Stimulated activated CD4-positive, alpha-beta T cell treated with anti-CD3 and anti-CD28 coated beads, Interleukin-12 subunit alpha, Interleukin-12 subunit beta, amount 100 ng/mL, for 48 hours (primary cell): ENCODE results near the gene FBXO36.

ENCODE experiments used
- DNase-seq, 3 donors: peaks; one replicate each; pipeline ENCODE4 v3.0.0-alpha.2; 2020; ENCODE audit warnings: low read depth in 2 of 3, low spot score in 1 of 3

Gene FBXO36

DNA sequence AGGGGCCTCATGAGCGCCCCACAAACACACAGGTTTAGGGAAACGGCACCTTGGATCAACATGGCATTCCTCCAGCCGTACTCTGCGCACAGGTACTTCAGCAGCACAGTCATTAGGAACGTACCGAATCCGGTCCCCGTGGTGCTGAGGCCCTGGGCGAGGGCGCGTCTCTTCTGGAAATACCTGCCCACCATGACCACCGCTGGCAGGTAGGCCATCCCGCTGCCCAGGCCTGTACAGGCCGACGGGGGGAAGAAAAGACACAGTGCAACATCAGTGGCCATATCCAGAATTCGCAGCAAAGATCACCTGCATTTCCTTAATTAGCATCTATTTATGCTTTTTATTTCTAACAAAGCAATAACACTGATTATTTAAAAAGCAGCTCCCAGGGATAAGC, 124.2 kb downstream of the FBXO36 start:
- no peak for DNase-seq

DNA sequence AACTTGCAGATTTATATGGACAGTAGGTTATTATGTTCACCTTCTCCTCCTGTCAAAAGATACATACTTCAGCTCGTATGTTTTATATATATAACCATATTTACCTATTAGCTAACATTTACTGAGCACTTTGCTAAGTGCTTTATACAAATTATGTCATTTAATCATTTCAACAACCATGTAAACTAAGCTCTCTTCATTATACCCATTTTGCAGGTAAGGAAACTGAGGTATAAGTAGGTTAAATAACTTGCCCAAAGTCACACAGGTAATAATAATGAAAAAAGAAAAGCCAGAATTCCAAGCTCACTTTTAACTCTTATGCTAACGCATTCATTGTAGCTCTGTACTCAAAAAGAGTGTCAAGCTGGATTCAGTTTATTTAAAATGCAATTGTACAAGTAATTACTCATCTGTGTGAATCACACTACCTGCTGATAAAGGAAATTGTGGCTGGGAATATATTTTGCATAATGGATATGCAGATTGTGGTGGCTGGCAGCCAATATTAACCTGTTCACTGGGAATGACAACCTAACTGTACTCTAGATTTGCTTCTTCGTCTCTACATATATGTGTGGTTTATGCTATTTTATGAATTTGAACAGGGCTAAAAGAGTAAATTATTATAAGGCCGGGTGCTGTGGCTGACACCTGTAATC, 125.8 kb downstream of the FBXO36 start:
- DNase-seq, result no peak

DNA sequence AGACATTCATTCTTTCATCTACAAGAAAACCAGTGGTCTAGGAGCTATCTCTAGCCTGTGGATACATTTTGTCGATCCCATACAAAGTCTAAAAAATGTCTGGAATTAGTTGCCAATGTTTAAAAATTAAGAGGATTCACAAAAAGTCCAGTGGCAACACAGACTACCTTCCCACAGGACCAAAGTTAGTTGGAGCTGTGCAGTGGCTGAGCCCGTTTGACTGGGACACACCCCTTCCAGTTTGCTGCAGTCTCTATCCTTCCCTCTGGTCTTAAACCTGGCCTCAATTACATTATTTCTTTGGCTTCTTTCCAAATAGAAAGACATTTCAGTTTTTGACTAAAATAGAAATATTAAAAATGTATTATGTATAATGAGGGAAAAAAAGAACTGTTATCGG, 127.8 kb downstream of the FBXO36 start:
- DNase-seq, result no peak

DNA sequence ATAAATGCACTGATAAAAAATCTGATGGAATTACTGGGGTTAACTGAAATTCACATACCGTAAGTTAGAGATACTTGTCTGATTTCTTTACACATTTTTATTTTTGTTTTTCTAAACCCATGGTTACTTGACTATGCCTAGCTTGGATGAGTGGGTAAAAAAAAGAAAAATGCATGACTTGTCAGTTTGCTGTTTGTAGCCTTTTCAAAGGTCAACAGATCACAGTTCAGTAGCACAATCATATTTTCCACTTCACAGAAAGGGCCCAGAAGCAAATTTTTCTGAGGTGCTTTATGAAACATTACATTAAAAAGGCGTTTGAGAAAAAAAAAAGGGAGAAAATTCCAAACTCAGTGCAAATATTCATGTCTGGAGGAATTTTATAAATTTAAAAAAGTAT, 130.0 kb downstream of the FBXO36 start:
- DNase-seq, result no peak

DNA sequence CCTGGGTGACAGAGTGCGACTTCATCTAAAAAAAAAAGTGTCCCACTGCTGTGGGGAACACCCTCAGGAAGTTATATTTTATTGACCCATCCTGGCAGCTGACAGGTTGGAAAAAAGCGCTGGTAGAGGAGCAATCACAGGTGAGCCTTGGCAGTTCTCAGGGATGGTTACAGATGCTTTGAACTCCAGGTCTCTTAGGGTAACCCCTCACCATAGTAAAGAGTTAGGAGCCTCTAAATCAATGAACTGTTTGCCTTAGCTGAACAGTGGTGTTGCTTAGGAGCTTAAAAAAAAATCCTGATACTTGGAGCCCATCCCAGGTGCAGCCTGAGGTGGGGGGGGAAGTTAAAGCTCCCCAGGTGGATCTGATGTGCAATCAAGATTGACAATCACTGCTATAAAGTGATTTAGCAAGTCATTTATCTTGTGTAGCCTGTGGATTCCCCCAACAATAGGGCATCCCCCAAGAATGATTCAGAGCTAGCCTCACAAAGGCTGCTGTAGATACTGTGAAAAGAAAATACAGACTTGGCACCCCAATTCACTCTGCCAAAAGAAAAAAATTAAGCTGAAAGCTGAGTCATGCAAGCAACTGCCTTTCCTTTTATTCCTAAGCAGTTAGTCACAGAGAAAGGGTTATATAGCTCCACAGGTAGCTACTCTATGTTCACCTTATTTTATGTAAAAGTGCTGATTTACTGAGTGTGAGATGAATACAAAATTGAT, 131.6 kb downstream of the FBXO36 start:
- no peak for DNase-seq

DNA sequence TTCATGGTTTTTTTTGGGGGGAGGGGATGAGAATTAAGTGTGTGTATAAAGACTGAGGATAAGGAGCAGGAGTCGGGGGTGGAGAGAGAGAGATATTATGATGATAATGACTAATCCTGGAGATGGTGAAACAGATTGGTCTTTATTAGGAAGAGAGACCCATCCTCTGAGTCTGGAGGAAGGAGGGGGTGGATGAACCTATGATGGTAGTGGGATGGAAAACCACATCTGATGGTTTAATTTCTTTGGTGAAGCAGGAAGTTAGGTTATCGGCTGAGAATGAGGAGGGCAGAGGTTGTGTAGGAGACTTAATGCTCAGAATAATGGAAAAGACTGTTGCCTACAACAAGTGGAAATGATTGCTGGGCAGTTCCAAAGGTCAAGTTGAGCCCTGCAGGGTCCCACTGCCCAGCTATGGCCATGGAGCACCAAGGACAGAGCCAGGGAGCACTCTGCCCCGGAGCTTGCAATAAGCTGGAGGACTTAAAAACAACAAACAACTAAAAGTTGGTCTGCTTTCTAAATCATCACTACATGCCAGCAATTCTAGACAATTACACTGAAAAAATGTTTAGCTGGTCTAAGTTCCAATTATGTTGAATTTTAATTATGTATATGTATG, 138.5 kb downstream of the FBXO36 start:
- no peak for DNase-seq
